Measurements from ENCODE around the gene TOMT. TPM values are rescaled to one million over a fixed set of nuclear protein-coding genes. Genes with fewer than 3 reads are reported as not detected.

TOMT gene
- total and polyA plus RNA-seq, 2 experiments from 2014 or later: not detected

DNA sequence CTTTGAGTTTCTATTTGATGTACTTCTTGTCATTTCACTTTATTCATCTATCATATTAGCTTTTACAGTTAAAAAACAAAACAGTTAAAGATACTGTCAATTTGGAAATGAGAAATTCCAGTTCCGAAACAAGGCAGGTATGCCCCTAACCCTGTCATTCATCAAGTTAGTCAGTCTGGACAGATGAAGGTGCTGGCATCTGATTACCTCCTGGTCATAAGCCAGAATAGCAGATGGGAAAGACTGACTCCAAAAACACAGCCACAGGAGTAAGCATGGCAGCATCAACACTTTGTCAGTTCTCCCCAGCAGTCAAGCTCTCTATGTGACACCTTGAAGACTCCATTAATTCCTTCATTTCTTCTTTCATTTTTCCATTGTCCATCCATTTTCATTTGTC is 20.8 kb upstream of the TOMT start:
- Histone ChIP-seq H3K9me2 (replicated peaks; ENCODE audit: insufficient read depth) (no peaks in the 10 kb centered on the region), H2AFZ (no peak overlapping the region), H3K27ac (no peak overlapping the region), H3K27me3 (no peaks in the 10 kb centered on the region), H3K4me1 (ENCODE audit: insufficient read depth) (no peaks in the 10 kb centered on the region), H3K9me3 (ENCODE audit: low read depth) (no peaks in the 10 kb centered on the region), H3K36me3 (replicated peaks; ENCODE audit: insufficient read depth, low read depth) (no peaks in the 10 kb centered on the region), H3K4me3 (no peak overlapping the region), H4K20me1 (ENCODE audit: insufficient read depth, poor library complexity, severe bottlenecking) (no peaks in the 10 kb centered on the region), H3K79me2 (no peaks in the 10 kb centered on the region), H3K4me2 (no peak overlapping the region)
- no peak for DNase-seq (ENCODE audit: low spot score)
- 95% methylated on average over 1 of the region's 1 CpG for WGBS (ENCODE audit: low lambda C conversion rate, missing lambda C conversion rate)
- TF ChIP-seq EZH2phosphoT487 (IDR thresholded peaks at IDR 0.05; ENCODE audit: low read depth, severe bottlenecking, unreplicated experiment): no peak

DNA sequence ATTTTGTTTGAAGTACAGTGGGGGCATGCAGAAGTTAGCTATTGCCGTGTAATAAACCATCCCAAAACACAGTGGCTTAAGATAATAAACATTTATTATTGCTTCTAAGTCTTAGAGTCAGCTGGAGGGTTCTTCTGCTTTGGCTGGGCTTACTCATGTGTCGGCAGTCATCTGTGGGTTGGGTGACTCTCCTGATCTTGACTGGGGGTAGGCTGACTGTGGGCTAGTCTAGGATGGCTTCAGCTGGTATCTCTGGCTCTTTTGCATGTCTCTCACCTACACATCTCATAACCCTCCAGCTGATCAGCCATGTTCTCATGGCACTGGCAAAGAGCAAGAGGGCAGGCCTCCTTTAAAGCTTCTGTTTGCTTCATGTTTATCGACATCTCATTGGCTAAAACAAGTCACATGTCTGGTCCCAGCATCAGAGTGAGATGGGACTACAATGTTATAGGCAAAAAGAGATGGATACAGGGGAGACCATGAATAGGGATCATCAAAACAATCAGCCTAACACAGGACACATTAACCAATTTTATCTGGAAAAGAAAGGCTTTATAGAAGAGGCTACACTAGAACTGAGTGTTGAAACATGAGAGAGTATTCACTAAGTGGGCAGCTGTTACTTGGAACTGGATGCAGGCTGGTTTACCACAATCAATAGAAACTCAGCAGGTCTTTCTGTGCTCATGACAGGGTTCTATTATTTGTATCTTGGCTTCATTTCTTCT is 19.9 kb upstream of the TOMT start:
- no peaks in the 10 kb centered on the region for H3K9me3 ChIP-seq (ENCODE audit: low read depth)
- no peaks in the 10 kb centered on the region for H3K27me3 ChIP-seq
- H3K79me2 ChIP-seq: no peaks in the 10 kb centered on the region
- no peak for DNase-seq (ENCODE audit: low spot score)
- no peak overlapping the region for H3K4me2 ChIP-seq
- H3K27ac ChIP-seq: no peak overlapping the region
- TF ChIP-seq EZH2phosphoT487 (IDR thresholded peaks at IDR 0.05; ENCODE audit: low read depth, severe bottlenecking, unreplicated experiment) (no peak), EZH2 (IDR thresholded peaks at IDR 0.05; ENCODE audit: borderline replicate concordance) (no peak)
- TF ChIP-seq, protein P1, sequence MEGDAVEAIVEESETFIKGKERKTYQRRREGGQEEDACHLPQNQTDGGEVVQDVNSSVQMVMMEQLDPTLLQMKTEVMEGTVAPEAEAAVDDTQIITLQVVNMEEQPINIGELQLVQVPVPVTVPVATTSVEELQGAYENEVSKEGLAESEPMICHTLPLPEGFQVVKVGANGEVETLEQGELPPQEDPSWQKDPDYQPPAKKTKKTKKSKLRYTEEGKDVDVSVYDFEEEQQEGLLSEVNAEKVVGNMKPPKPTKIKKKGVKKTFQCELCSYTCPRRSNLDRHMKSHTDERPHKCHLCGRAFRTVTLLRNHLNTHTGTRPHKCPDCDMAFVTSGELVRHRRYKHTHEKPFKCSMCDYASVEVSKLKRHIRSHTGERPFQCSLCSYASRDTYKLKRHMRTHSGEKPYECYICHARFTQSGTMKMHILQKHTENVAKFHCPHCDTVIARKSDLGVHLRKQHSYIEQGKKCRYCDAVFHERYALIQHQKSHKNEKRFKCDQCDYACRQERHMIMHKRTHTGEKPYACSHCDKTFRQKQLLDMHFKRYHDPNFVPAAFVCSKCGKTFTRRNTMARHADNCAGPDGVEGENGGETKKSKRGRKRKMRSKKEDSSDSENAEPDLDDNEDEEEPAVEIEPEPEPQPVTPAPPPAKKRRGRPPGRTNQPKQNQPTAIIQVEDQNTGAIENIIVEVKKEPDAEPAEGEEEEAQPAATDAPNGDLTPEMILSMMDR (IDR thresholded peaks at IDR 0.05; ENCODE audit: poor library complexity): no peak
- H3K36me3 ChIP-seq (replicated peaks; ENCODE audit: insufficient read depth, low read depth): no peaks in the 10 kb centered on the region
- H3K9me2 ChIP-seq (replicated peaks; ENCODE audit: insufficient read depth): no peaks in the 10 kb centered on the region
- no peaks in the 10 kb centered on the region for H3K4me1 ChIP-seq (ENCODE audit: insufficient read depth)
- H2AFZ ChIP-seq: no peak overlapping the region
- WGBS (ENCODE audit: low lambda C conversion rate, missing lambda C conversion rate): 88% methylated on average over 3 of the region's 3 CpGs
- no peaks in the 10 kb centered on the region for H4K20me1 ChIP-seq (ENCODE audit: insufficient read depth, poor library complexity, severe bottlenecking)
- no peak overlapping the region for H3K4me3 ChIP-seq

DNA sequence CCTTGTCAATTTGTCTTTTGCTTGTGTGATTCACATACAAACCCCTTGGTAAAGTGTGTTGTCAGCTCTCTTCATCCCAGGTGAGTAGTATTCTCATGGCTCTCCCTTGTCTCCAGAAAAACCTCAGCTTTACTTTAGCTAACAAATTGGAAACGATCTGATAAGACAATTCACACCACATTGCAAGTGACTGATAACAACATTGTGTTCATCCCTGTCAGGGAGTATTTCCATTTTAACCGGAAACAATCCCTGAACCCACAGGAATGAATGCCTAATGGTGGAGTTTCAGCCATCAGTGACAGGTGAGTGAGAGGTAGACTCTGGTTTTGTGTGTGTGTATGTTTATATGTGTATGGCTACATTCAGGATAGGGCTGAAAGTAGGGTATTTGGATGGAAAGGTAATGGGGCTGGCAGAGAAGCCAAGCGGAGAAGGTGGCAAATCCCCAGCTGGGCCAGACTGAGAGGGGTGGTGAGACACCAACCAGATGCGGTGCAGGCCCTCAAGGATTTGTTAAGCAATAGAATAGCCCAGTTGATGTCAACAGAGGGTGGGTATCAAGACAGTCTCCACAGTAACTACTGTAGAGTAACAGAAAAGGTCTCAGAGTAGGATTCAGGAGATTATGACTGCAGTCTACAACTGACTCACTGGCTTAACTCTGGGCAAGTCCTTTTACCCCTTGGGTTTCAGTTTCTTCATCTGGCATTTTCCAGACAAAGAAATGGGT is 17.5 kb upstream of the TOMT start:
- WGBS (ENCODE audit: low lambda C conversion rate, missing lambda C conversion rate): 74% methylated on average over 4 of the region's 4 CpGs
- Histone ChIP-seq H2AFZ (no peak overlapping the region), H3K9me2 (replicated peaks; ENCODE audit: insufficient read depth) (no peaks in the 10 kb centered on the region), H3K27ac (no peak overlapping the region), H4K20me1 (ENCODE audit: insufficient read depth, poor library complexity, severe bottlenecking) (no peaks in the 10 kb centered on the region), H3K9me3 (ENCODE audit: low read depth) (no peaks in the 10 kb centered on the region), H3K4me3 (no peak overlapping the region), H3K4me2 (no peak overlapping the region), H3K79me2 (peaks cover 4% of the 10 kb centered on the region), H3K36me3 (replicated peaks; ENCODE audit: insufficient read depth, low read depth) (no peaks in the 10 kb centered on the region), H3K27me3 (no peaks in the 10 kb centered on the region), H3K4me1 (ENCODE audit: insufficient read depth) (no peaks in the 10 kb centered on the region)
- DNase-seq (ENCODE audit: low spot score): no peak
- no peak for TF ChIP-seq EZH2phosphoT487 (IDR thresholded peaks at IDR 0.05; ENCODE audit: low read depth, severe bottlenecking, unreplicated experiment)
- TF ChIP-seq, protein P1 (IDR thresholded peaks at IDR 0.05; ENCODE audit: poor library complexity): no peak

GRCh38 chr11:72091292-72091691 is 14.4 kb upstream of the TOMT start:
- H3K27me3 ChIP-seq: no peaks in the 10 kb centered on the region
- WGBS (ENCODE audit: low lambda C conversion rate, missing lambda C conversion rate): 42% methylated on average over 4 of the region's 4 CpGs
- peak overlapping the region; percentile 55 for H3K27ac ChIP-seq
- no peak overlapping the region for H2AFZ ChIP-seq
- H3K4me3 ChIP-seq: no peak overlapping the region
- no peaks in the 10 kb centered on the region for H3K9me2 ChIP-seq (replicated peaks; ENCODE audit: insufficient read depth)
- no peaks in the 10 kb centered on the region for H3K36me3 ChIP-seq (replicated peaks; ENCODE audit: insufficient read depth, low read depth)
- H4K20me1 ChIP-seq (ENCODE audit: insufficient read depth, poor library complexity, severe bottlenecking): no peaks in the 10 kb centered on the region
- no peaks in the 10 kb centered on the region for H3K4me1 ChIP-seq (ENCODE audit: insufficient read depth)
- H3K79me2 ChIP-seq: peaks cover 4% of the 10 kb centered on the region
- H3K4me2 ChIP-seq: no peak overlapping the region
- peak; percentile 82 for DNase-seq (ENCODE audit: low spot score)
- no peaks in the 10 kb centered on the region for H3K9me3 ChIP-seq (ENCODE audit: low read depth)
- TF ChIP-seq, protein P1 (IDR thresholded peaks at IDR 0.05; ENCODE audit: poor library complexity): peak; percentile 88
- TF ChIP-seq EZH2 (IDR thresholded peaks at IDR 0.05; ENCODE audit: borderline replicate concordance) (no peak), EZH2phosphoT487 (IDR thresholded peaks at IDR 0.05; ENCODE audit: low read depth, severe bottlenecking, unreplicated experiment) (no peak)

Measured in hepatocyte (in vitro differentiated cells).